GM23338 (cell line): ENCODE measurements around the gene PRKAA2. TPM values are rescaled to one million over a fixed set of nuclear protein-coding genes. Genes with fewer than 3 reads are reported as not detected.

Experiments used
- ATAC-seq: fragments of 200-7000 bp; cut with Tn5 transposase; 3 replicates; pipeline ENCODE4 v1.9.1; 2020
- DNase-seq: peaks from one replicate; pipeline ENCODE4 v3.0.0-alpha.2; 2015; ENCODE audit warnings: low spot score
- H2AFZ ChIP-seq: fragments of 200-600 bp; sonication (generic); 2 replicates; pipeline ENCODE4 v1.8.0; 2016; ENCODE audit warnings: antibody characterized with exemption, mild to moderate bottlenecking, moderate library complexity
- H3F3A ChIP-seq: fragments of 200-600 bp; sonication (generic); replicated peaks from 2 replicates; pipeline ENCODE4 v1.8.0; 2017; ENCODE audit warnings: antibody characterized with exemption, mixed run types, low read depth
- H3K27ac ChIP-seq: fragments of 200-600 bp; sonication (generic); 2 replicates; pipeline ENCODE4 v1.6.1; 2016; ENCODE audit warnings: low read depth
- H3K27me3 ChIP-seq: fragments of 200-600 bp; sonication (generic); 2 replicates; pipeline ENCODE4 v1.8.0; 2016; ENCODE audit warnings: mild to moderate bottlenecking, mixed run types, moderate library complexity; ENCODE audit not compliant: insufficient read depth
- H3K36me3 ChIP-seq: fragments of 200-600 bp; sonication (generic); 2 replicates; pipeline ENCODE4 v1.8.0; 2016; ENCODE audit warnings: mild to moderate bottlenecking; ENCODE audit not compliant: insufficient read depth
- H3K4me1 ChIP-seq: fragments of 200-600 bp; sonication (generic); 2 replicates; pipeline ENCODE4 v1.8.0; 2016; ENCODE audit warnings: mild to moderate bottlenecking, moderate library complexity; ENCODE audit not compliant: insufficient read depth
- H3K4me2 ChIP-seq: fragments of 200-600 bp; sonication (generic); 2 replicates; pipeline ENCODE4 v1.7.1; 2017; ENCODE audit warnings: mixed run types
- H3K4me3 ChIP-seq: fragments of 200-600 bp; sonication (generic); 2 replicates; pipeline ENCODE4 v1.6.1; 2016; ENCODE audit warnings: mixed run types
- H3K79me2 ChIP-seq: fragments of 200-600 bp; sonication (generic); replicated peaks from 2 replicates; pipeline ENCODE4 v1.8.0; 2017; ENCODE audit warnings: mild to moderate bottlenecking; ENCODE audit not compliant: insufficient read depth
- H3K9me2 ChIP-seq: fragments of 200-600 bp; sonication (generic); 2 replicates; pipeline ENCODE4 v1.8.0; 2017; ENCODE audit not compliant: insufficient read depth
- H4K20me1 ChIP-seq: fragments of 200-600 bp; sonication (generic); replicated peaks from 2 replicates; pipeline ENCODE4 v1.8.0; 2017; ENCODE audit warnings: mild to moderate bottlenecking; ENCODE audit not compliant: insufficient read depth
- H3K27ac Mint-ChIP-seq: 2 replicates; pipeline ENCODE4 v1.8.0; 2020; ENCODE audit warnings: inconsistent platforms, mild to moderate bottlenecking, moderate library complexity, mixed read lengths
- H3K27me3 Mint-ChIP-seq: 3 replicates; pipeline ENCODE4 v1.8.0; 2022; ENCODE audit warnings: low read depth, mild to moderate bottlenecking, moderate library complexity, mixed read lengths, inconsistent platforms; ENCODE audit not compliant: insufficient read depth, poor library complexity
- H3K36me3 Mint-ChIP-seq: 3 replicates; pipeline ENCODE4 v1.8.0; 2021; ENCODE audit warnings: low read depth, mild to moderate bottlenecking, inconsistent platforms, moderate library complexity, mixed read lengths
- H3K4me1 Mint-ChIP-seq: 3 replicates; pipeline ENCODE4 v1.8.0; 2020; ENCODE audit warnings: mild to moderate bottlenecking, inconsistent platforms, mixed read lengths
- H3K4me3 Mint-ChIP-seq: 3 replicates; pipeline ENCODE4 v1.8.0; 2021; ENCODE audit warnings: moderate library complexity, mild to moderate bottlenecking, inconsistent platforms, mixed read lengths
- H3K9me3 Mint-ChIP-seq: 3 replicates; pipeline ENCODE4 v1.8.0; 2020; ENCODE audit warnings: moderate library complexity, mild to moderate bottlenecking, inconsistent platforms, mixed read lengths
- EZH2phosphoT487 ChIP-seq: fragments of 200-600 bp; sonication (generic); IDR thresholded peaks from one replicate; pipeline ENCODE4 v1.8.1; 2018; ENCODE audit warnings: antibody characterized with exemption; ENCODE audit not compliant: unreplicated experiment
- JUNB ChIP-seq: IDR thresholded peaks from one replicate; pipeline ENCODE4 v1.6.1; 2016; ENCODE audit warnings: antibody characterized with exemption; ENCODE audit not compliant: unreplicated experiment
- NANOG ChIP-seq: IDR thresholded peaks from 2 replicates; pipeline ENCODE4 v1.6.1; 2016; ENCODE audit warnings: antibody characterized with exemption, borderline replicate concordance
- POLR2AphosphoS5 ChIP-seq: IDR thresholded peaks from 2 replicates; pipeline ENCODE4 v1.6.1; 2016; ENCODE audit warnings: antibody characterized with exemption, low read depth
- STAT1 ChIP-seq: IDR thresholded peaks from one replicate; pipeline ENCODE4 v1.6.1; 2016; ENCODE audit warnings: antibody characterized with exemption; ENCODE audit not compliant: unreplicated experiment
- ZNF114 ChIP-seq: fragments of 250-450 bp; sonication (Bioruptor Pico); IDR thresholded peaks from 2 replicates; pipeline ENCODE4 v1.5.0; 2020; ENCODE audit warnings: mild to moderate bottlenecking, moderate library complexity
- ZNF331 ChIP-seq: fragments of 250-450 bp; sonication (Bioruptor Pico); IDR thresholded peaks from 2 replicates; pipeline ENCODE4 v1.5.0; 2020; ENCODE audit warnings: low read depth, mild to moderate bottlenecking, moderate library complexity
- polyA plus RNA-seq: library from polyadenylated mRNA; unstranded; fragments of >200 nt; fragmentation: Nextera tagmentation; extraction: Ambion mirVana; gene quantifications from 2 replicates; pipeline ENCODE4 v1.2.1, GENCODE V29; 2016
- small RNA-seq: library from RNA; depleted of rRNA; stranded (forward); fragments of <200 nt; gene quantifications from one replicate; pipeline ENCODE3, GENCODE V24; 2014; ENCODE audit warnings: low replicate concordance
- total RNA-seq: library from RNA; depleted of rRNA; stranded (reverse); fragments of >200 nt; shearing (Covaris generic); gene quantifications from 2 replicates; pipeline ENCODE4 v1.2.3, GENCODE V29; 2014; rRNA removed
- TF ChIP-seq, protein P1 (sequence below): IDR thresholded peaks from one replicate; pipeline ENCODE4 v1.6.1; 2018; ENCODE audit warnings: antibody characterized with exemption; ENCODE audit not compliant: unreplicated experiment
- TF ChIP-seq, protein P2 (sequence below): fragments of 250-450 bp; sonication (Bioruptor Pico); IDR thresholded peaks from 2 replicates; pipeline ENCODE4 v1.5.0; 2020; ENCODE audit warnings: mild to moderate bottlenecking, moderate library complexity

PRKAA2 gene
- total and polyA plus RNA-seq, 2 experiments from 2014 or later = 3.0 to 8.7 TPM

DNA sequence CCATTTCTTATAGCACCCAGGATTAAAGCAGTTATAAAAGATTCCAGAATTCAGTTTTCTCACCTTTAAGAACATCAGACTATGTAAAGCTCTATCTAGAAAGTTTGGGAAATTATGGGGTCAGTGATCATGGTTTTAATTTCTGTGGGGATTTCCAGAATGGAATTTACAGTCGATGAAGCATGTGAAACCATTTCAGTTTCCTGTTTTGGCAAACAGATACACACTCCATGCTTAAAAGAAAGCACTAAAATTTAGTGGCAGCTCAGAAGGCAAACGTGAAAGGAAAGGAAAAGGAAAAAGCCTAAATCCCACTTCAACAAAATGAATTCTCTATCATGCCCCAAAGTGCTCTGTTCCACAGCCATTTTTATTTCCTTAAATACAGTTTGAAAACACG is 113.7 kb downstream of the PRKAA2 start:
- Histone ChIP-seq H3K4me3 (no peak overlapping the region), H4K20me1 (no peaks in the 10 kb centered on the region), H3K4me1 (no peaks in the 10 kb centered on the region), H3K4me2 (no peak overlapping the region), H3K27me3 (no peaks in the 10 kb centered on the region), H3F3A (no peaks in the 10 kb centered on the region), H3K36me3 (no peaks in the 10 kb centered on the region), H3K9me2 (no peaks in the 10 kb centered on the region), H2AFZ (no peak overlapping the region), H3K27ac (no peak overlapping the region), H3K79me2 (no peaks in the 10 kb centered on the region)
- Mint-ChIP-seq H3K9me3 (no peaks in the 10 kb centered on the region), H3K4me3 (no peak overlapping the region), H3K36me3 (no peaks in the 10 kb centered on the region), H3K27ac (no peak overlapping the region), H3K4me1 (no peaks in the 10 kb centered on the region), H3K27me3 (no peaks in the 10 kb centered on the region)
- DNase-seq (no peak), ATAC-seq (no peak)
- no peak for TF ChIP-seq ZNF114
- TF ChIP-seq JUNB = no peak
- no peak for TF ChIP-seq POLR2AphosphoS5
- TF ChIP-seq STAT1 = no peak
- TF ChIP-seq, protein P1, sequence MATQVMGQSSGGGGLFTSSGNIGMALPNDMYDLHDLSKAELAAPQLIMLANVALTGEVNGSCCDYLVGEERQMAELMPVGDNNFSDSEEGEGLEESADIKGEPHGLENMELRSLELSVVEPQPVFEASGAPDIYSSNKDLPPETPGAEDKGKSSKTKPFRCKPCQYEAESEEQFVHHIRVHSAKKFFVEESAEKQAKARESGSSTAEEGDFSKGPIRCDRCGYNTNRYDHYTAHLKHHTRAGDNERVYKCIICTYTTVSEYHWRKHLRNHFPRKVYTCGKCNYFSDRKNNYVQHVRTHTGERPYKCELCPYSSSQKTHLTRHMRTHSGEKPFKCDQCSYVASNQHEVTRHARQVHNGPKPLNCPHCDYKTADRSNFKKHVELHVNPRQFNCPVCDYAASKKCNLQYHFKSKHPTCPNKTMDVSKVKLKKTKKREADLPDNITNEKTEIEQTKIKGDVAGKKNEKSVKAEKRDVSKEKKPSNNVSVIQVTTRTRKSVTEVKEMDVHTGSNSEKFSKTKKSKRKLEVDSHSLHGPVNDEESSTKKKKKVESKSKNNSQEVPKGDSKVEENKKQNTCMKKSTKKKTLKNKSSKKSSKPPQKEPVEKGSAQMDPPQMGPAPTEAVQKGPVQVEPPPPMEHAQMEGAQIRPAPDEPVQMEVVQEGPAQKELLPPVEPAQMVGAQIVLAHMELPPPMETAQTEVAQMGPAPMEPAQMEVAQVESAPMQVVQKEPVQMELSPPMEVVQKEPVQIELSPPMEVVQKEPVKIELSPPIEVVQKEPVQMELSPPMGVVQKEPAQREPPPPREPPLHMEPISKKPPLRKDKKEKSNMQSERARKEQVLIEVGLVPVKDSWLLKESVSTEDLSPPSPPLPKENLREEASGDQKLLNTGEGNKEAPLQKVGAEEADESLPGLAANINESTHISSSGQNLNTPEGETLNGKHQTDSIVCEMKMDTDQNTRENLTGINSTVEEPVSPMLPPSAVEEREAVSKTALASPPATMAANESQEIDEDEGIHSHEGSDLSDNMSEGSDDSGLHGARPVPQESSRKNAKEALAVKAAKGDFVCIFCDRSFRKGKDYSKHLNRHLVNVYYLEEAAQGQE = no peak
- TF ChIP-seq EZH2phosphoT487 = no peak
- TF ChIP-seq, protein P2, sequence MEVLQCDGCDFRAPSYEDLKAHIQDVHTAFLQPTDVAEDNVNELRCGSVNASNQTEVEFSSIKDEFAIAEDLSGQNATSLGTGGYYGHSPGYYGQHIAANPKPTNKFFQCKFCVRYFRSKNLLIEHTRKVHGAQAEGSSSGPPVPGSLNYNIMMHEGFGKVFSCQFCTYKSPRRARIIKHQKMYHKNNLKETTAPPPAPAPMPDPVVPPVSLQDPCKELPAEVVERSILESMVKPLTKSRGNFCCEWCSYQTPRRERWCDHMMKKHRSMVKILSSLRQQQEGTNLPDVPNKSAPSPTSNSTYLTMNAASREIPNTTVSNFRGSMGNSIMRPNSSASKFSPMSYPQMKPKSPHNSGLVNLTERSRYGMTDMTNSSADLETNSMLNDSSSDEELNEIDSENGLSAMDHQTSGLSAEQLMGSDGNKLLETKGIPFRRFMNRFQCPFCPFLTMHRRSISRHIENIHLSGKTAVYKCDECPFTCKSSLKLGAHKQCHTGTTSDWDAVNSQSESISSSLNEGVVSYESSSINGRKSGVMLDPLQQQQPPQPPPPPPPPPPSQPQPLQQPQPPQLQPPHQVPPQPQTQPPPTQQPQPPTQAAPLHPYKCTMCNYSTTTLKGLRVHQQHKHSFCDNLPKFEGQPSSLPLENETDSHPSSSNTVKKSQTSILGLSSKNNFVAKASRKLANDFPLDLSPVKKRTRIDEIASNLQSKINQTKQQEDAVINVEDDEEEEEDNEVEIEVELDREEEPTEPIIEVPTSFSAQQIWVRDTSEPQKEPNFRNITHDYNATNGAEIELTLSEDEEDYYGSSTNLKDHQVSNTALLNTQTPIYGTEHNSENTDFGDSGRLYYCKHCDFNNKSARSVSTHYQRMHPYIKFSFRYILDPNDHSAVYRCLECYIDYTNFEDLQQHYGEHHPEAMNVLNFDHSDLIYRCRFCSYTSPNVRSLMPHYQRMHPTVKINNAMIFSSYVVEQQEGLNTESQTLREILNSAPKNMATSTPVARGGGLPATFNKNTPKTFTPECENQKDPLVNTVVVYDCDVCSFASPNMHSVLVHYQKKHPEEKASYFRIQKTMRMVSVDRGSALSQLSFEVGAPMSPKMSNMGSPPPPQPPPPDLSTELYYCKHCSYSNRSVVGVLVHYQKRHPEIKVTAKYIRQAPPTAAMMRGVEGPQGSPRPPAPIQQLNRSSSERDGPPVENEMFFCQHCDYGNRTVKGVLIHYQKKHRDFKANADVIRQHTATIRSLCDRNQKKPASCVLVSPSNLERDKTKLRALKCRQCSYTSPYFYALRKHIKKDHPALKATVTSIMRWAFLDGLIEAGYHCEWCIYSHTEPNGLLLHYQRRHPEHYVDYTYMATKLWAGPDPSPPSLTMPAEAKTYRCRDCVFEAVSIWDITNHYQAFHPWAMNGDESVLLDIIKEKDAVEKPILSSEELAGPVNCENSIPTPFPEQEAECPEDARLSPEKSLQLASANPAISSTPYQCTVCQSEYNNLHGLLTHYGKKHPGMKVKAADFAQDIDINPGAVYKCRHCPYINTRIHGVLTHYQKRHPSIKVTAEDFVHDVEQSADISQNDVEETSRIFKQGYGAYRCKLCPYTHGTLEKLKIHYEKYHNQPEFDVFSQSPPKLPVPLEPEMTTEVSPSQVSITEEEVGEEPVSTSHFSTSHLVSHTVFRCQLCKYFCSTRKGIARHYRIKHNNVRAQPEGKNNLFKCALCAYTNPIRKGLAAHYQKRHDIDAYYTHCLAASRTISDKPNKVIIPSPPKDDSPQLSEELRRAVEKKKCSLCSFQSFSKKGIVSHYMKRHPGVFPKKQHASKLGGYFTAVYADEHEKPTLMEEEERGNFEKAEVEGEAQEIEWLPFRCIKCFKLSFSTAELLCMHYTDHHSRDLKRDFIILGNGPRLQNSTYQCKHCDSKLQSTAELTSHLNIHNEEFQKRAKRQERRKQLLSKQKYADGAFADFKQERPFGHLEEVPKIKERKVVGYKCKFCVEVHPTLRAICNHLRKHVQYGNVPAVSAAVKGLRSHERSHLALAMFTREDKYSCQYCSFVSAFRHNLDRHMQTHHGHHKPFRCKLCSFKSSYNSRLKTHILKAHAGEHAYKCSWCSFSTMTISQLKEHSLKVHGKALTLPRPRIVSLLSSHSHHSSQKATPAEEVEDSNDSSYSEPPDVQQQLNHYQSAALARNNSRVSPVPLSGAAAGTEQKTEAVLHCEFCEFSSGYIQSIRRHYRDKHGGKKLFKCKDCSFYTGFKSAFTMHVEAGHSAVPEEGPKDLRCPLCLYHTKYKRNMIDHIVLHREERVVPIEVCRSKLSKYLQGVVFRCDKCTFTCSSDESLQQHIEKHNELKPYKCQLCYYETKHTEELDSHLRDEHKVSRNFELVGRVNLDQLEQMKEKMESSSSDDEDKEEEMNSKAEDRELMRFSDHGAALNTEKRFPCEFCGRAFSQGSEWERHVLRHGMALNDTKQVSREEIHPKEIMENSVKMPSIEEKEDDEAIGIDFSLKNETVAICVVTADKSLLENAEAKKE (CRISPR knock-in tag) = no peak
- no peak for TF ChIP-seq NANOG
- TF ChIP-seq ZNF331 (CRISPR knock-in tag) = no peak

Small RNA genes within 50 kb of the gene (small RNA-seq; reads per million reads assigned to genes)
- not detected for gene AC099789.1

Other genes starting within 250 kb of the PRKAA2 start
- gene PLPP3, start 65.8 kb upstream of the PRKAA2 start, total RNA-seq = 49.0 and 61.9 TPM in 2 replicates
- 41.9 and 42.2 TPM in 2 replicates for gene PLPP3, start 65.8 kb upstream of the PRKAA2 start, polyA plus RNA-seq
- gene FYB2, start 174.1 kb downstream of the PRKAA2 start, total RNA-seq = not detected in 2 replicates
- 0.39 TPM in 1 of 2 replicates, not detected in the other for gene FYB2, start 174.1 kb downstream of the PRKAA2 start, polyA plus RNA-seq
- gene C8A, start 209.5 kb downstream of the PRKAA2 start, total RNA-seq = not detected in 2 replicates
- not detected in 2 replicates for gene C8A, start 209.5 kb downstream of the PRKAA2 start, polyA plus RNA-seq